HG03457 (cell line): Measurements from ENCODE around the gene CCDC82.
A peak's percentile ranks its signal among the peaks of the same experiment; 100 is the strongest.

ENCODE experiments used
- ATAC-seq: cut with Tn5 transposase; IDR thresholded peaks from one replicate; pipeline ENCODE4 v1.9.1; 2021; ENCODE audit warnings: moderate number of reproducible peaks; ENCODE audit not compliant: unreplicated experiment

Gene CCDC82

GRCh38 chr11:96365493-96365892, 24.2 kb downstream of the CCDC82 start:
- ATAC-seq: no peak

- no peak for ATAC-seq
Measured at GRCh38 chr11:96361778-96362177, 27.9 kb downstream of the CCDC82 start.

GRCh38 chr11:96358321-96358720, 31.4 kb downstream of the CCDC82 start:
- ATAC-seq: no peak

GRCh38 chr11:96357794-96358193, 31.9 kb downstream of the CCDC82 start:
- no peak for ATAC-seq

- ATAC-seq: no peak
Measured at GRCh38 chr11:96356848-96357247, 32.9 kb downstream of the CCDC82 start.

- ATAC-seq: peak; percentile 68
Measured at GRCh38 chr11:96342961-96343711, 46.6 kb downstream of the CCDC82 start, which contains the start of gene MAML2. TSS of gene MAML2 (minus strand) at chr11:96343195. CDS start at chr11:96341895, 1,300 bp downstream.

- no peak for ATAC-seq
Measured at GRCh38 chr11:96342014-96342960, 47.4 kb downstream of the CCDC82 start.

GRCh38 chr11:96341211-96342013, 48.3 kb downstream of the CCDC82 start:
- peak; percentile 31 for ATAC-seq

GRCh38 chr11:96340555-96340885, 49.2 kb downstream of the CCDC82 start:
- ATAC-seq: no peak

- ATAC-seq: no peak
Measured at GRCh38 chr11:96339706-96340554, 49.8 kb downstream of the CCDC82 start.

- ATAC-seq: peak; percentile 35
Measured at GRCh38 chr11:96338910-96339705, 50.6 kb downstream of the CCDC82 start.

- peak; percentile 29 for ATAC-seq
Measured at GRCh38 chr11:96337541-96338431, 51.9 kb downstream of the CCDC82 start.

GRCh38 chr11:96335388-96335787, 54.3 kb downstream of the CCDC82 start:
- ATAC-seq: no peak

GRCh38 chr11:96334219-96334618, 55.5 kb downstream of the CCDC82 start:
- no peak for ATAC-seq

GRCh38 chr11:96333191-96333719, 56.5 kb downstream of the CCDC82 start:
- ATAC-seq: no peak

GRCh38 chr11:96332126-96332771, 57.5 kb downstream of the CCDC82 start:
- no peak for ATAC-seq

GRCh38 chr11:96331699-96332116, 58.0 kb downstream of the CCDC82 start:
- no peak for ATAC-seq

GRCh38 chr11:96330511-96330859, 59.2 kb downstream of the CCDC82 start:
- ATAC-seq: no peak
